Renal cortical epithelial cell (primary cell): ENCODE measurements around the gene MYO1C. TPM values are rescaled to one million over a fixed set of nuclear protein-coding genes. Genes with fewer than 3 reads are reported as not detected.
"Not testable (repeated sequence)": the region's sequence is repeated elsewhere in the genome, so short reads cannot be mapped to it uniquely, and the experiment has no call there.

Experiments
- DNase-seq: peaks from one replicate; pipeline ENCODE4 v3.0.0-alpha.2; 2011; ENCODE audit warnings: low read depth
- total RNA-seq: library from RNA; depleted of rRNA; stranded (reverse); fragments of >200 nt; gene quantifications from 2 replicates; pipeline ENCODE4 v1.2.3, GENCODE V29; 2014

The MYO1C gene
- total RNA-seq: 214 and 355 TPM in 2 replicates

GRCh38 chr17:1492249-1493206 is at the start of gene MYO1C:
Gene MYO1C, minus strand, starts transcription at chr17:1492686. Its CDS starts 199 bp downstream, at chr17:1492487.
- DNase-seq: no peak

- DNase-seq: no peak
Measured at GRCh38 chr17:1541367-1541904, 49.0 kb upstream of the MYO1C start.

- no peak for DNase-seq
Measured at GRCh38 chr17:1539811-1540210, 47.3 kb upstream of the MYO1C start.

DNA sequence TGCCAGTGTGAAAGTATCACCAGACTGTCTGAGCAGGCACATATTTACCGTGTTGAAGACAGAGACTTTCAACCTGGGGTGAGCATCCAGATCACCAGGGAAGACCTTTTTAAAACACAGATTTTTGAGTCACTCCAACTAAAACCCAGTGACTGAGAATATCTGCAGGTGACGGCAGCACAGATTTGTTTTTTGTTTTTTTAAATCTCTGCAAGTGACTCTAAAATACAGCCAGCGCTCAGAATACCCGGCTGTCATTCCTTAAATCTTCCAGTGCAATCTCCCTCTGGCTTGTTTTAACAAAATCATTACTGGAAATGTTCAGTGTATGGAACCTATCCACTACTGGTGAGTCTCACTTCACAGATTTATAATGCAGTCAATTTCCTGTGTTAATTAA is 43.3 kb upstream of the MYO1C start:
- DNase-seq: no peak

DNA sequence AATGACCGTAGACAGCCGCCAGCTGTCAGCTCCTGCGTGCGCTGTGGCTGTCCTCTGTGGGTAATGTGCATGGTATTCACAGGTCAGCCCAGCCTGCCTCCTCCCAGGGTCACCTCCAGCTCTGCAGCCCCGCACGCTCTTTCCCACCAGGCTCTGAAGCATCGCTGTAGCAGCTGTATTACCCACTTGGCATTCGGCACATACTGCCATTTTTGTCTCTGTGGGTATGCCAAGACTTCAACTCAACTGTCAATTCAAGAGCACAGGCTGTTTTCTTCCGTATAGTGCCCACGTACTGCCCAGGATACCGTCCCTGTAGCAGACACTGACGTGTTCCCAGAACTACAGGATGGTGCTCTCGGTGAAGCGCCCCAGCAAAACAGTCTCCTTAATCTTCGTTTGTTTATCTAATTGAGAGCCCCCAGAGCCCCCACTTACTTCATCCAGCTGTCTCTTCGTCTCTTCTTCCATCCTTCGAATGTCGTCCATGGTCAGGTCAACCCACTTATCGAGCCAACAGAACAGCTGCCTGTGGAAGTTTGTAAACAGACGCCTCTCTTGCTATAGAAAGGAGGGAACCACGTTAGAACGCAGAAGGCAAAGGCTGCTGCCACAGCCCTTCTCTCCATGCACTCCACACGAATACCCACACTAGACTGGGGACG is 41.3 kb upstream of the MYO1C start:
- DNase-seq: no peak

- no peak for DNase-seq
Measured at GRCh38 chr17:1532836-1533602, 40.5 kb upstream of the MYO1C start.

- DNase-seq: no peak
Measured at GRCh38 chr17:1529863-1530262, 37.4 kb upstream of the MYO1C start.

- DNase-seq: not testable (repeated sequence)
Measured at GRCh38 chr17:1526876-1527275, 34.4 kb upstream of the MYO1C start.

GRCh38 chr17:1522626-1523025 is 30.1 kb upstream of the MYO1C start:
- no peak for DNase-seq

DNA sequence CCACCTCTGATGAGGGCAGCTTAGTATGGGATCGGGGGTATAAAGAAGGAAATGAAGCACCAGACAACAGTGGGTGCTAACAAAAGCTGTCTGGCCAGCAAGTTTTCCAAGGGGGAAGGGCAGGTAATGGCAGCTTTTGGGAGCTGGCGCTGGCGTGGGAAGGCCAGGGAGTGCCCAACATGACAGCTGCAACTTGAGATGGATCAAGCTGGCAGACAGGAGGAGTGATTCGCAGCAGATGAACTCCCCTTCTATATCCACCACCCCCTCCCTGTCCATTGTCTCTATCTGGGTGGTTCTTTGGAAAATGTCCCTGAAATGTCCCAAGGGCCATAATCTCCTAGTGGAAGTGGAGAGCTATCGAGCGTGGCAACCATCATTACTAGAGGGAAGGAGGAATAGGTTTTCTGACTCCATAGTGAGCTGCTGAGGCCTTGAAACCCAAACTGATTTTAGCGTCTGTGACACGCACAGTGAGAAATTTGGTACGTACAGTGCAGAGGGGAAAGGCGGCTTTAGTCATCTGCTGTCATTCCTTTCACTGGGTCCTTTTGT is 28.7 kb upstream of the MYO1C start:
- DNase-seq: no peak

DNA sequence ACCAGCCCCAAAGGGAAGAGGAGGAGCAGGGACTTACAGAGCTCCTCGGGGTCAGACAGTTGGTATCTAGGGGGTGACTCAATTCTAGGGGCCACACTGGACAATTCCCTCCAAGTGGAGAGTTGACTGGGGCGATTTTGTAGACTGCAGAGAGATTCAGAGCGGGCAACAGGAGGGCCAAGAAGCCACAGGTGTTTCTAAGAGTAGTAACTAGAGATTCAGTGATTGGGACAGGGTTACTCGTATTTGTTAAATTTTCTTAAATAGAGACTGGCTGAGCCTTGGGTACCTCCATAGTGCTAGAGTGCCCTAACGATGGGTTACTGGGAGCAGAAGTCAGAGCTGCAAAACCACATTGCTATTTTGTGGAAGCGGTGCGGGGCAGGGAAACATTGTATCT is 27.2 kb upstream of the MYO1C start:
- no peak for DNase-seq

DNA sequence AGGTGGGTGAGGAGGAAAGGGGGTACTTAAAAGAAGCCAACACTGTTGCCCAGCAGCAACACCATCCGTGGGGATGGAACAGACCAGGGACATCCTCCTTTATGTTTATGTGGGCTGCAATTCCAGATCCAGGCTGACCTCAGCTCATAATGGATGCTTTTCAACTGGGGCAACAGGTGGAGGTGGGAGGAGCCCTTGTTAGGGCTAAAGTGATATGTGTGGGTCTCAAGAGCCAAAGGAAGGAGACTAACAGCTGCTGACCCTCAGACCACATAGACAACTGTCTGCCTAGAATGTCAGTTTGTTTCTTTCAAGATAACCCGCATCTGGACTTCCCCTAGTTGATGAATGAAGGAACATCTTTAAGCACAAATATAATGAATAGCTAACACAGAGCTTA is 25.9 kb upstream of the MYO1C start:
- DNase-seq: no peak

DNA sequence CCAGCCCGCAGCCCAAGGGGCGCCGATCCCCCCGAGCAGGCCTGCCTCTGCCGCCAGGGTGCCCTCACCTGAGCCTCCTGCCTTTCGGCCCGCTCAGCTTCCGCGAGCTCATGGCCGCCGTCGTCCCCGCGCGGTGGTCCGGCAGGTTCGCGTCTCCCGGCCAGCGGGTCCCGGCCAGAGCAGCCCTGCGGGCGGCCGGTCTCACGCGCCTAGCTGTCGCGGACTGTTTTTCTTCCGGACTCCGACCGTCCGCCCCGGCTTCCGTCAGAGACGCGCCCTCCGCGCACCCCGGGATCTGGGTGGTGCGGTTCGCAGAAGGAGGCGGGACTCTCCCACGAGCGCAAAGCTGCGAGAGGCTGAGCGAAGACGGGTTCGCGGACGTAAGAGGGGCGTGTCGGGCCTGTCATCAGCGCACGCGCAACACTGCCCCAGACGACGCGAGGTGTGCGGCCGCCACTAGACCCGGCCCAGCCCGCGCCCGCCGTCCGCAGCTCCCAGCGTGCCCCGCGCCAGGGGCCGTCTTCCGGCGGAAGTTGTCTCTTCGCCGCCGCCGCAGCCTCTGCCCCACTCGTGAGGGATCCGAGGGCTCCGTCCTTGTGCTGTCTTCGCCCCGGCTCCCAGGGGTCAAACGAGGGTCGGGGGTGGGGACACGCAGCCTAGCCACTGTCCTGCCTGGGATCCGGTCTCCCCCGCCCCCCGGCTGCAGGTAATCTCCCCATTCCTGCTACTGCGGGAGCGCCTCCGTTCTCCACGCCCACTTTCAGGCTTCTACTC is 24.1 kb upstream of the MYO1C start, which contains the start of gene INPP5K:
Gene INPP5K, minus strand, starts transcription at position 225 of the 774 bp plus-strand sequence. Its CDS starts 113 bp downstream, at position 112.
- peak; percentile 93 for DNase-seq

GRCh38 chr17:1515640-1516387 is 23.3 kb upstream of the MYO1C start:
- DNase-seq: peak; percentile 88

- no peak for DNase-seq
Measured at GRCh38 chr17:1512351-1512750, 19.9 kb upstream of the MYO1C start.

DNA sequence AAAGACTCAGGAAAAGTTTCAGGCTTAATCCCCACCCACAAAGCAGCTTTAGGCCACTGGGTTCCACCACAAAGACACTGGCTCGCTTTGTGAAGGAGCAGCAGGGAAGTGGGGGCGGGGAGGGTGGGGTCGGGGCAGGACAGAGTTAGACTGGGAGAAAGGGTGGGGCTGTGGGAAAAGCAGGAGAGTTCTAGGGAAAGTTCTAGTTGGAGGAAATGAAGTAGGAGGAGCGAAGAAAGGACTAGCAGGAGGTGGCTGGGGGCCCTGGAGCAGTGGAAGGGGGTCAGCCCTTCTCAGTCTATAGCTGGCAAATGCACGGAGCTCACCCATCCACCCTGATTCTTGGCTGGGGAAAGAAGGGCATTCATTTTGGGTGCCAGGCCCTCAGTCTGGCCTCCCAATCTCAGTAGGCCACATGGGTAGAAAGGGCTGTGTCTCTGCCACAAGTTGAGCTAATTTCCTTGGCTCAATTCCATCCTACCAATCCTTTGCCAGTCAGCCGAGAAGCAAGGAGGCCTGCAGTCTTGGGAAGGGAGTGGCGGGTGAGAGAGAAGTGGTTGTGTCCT is 19.4 kb upstream of the MYO1C start:
- DNase-seq: peak; percentile 65

DNA sequence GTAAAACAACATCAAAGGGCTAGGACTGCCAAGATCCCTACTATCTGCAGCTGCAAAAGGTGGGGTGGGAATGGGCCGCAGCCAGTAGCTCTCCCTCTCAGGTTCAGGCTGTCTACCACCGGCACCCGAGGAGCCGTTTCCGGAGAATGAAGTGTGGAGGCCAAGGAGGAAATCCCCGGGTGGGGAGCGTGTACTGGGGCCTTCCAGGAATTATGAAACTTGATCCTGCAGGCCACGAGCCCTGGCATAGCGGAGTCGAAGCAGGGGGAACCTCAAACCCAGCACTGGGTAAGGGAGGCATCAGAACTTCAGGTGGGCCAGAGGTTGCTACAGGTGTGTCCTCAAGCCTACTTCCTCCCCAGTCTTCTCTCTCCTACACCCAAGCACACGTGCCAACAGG is 18.8 kb upstream of the MYO1C start:
- DNase-seq: no peak

DNA sequence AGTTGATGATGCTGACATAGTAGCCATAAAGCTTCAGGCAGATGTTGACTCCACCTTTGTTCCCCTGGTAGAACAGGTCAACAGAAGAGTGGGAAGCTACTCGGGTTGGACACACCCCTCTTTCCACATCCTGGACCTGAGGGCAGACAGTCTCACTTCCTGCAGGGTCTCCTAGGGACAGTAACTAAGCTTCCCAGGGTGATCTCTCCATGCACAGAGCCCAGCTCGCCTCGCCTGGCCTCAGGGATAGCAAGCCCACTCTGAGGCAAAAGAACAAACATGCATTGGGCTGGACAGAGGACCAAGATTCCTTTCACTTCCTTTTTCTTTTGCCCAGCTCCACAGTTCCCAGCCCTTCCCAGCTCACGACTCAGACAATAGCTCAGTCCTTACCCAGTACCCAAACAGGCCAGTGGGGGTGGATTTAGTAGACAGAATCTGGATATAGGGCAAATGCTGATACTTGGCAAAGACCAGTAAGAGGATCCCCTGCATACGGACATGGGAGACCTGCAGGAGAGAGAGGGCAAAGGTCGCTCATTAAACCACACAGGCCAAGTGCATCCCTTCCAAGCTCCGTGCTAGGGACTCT is 16.9 kb upstream of the MYO1C start:
- no peak for DNase-seq

- not testable (repeated sequence) for DNase-seq
Measured at GRCh38 chr17:1508709-1509108, 16.2 kb upstream of the MYO1C start.
